Left renal pelvis (tissue), 4 donors: ENCODE measurements around the gene LCE1E. TPM values are rescaled to one million over a fixed set of nuclear protein-coding genes. Genes with fewer than 3 reads are reported as not detected.

Experiments
- DNase-seq, 4 donors: peaks; one replicate each; pipeline ENCODE4 v3.0.0-alpha.2; 2013; ENCODE audit warnings: low read depth in 4 of 4, low spot score in 3 of 4
- polyA plus RNA-seq, 4 donors: library from polyadenylated mRNA; unstranded; fragments of 120-200 nt; gene quantifications; one replicate each; pipeline ENCODE4 v1.2.1, GENCODE V29; 2013; ENCODE audit not compliant: insufficient read length in 4 of 4

The LCE1E gene
- polyA plus RNA-seq, 4 donors: not detected

DNA sequence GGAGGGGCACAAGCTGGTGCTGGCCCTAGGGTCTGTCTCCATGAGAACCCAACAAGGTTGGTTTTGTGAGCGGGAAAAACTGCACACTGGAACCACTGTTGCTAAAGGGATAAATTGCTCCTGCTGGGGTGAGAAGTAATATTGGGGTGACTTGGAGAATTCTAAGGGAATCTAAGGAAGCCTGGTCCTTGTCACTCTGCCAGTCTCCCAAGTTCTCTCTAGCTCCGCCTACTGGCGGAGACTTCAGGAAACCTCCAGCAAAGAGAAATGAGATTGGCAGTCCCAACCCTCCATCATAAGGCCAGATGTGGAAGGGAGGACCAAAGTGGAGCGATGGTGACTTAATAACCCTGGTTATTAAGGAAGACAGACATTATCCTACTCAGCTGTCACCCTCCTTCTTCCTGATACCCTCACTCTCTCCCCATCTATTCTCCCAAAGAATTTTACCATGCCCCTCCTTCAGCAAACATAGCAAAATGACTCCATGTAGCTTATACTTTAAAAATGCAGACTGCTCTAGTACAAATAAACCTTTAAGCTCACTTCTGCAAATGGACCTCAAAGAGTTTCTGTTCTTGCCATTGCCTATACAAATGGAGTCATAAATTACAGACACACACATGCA, 8.4 kb upstream of the LCE1E start:
- DNase-seq: no peak

DNA sequence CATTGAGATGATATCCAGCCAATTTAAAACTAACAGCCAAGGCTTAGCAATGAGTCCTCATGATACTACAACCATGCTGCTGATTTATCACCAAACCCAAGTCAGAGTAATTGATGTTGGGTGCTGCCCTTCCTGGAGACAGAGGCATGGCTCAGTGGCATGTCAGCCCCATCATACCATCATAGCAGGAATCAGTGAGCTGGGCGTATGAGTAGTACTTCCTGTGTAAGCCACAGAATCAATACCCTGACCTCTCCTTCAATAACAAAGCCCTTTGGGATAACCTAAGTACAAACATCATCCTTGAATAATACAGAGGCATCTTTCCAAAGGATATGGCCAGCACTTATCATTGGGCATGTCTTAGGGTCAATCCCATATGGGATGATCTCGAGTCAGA, 3.0 kb upstream of the LCE1E start:
- DNase-seq: no peak

GRCh38 chr1:152795686-152796085, 9.6 kb downstream of the LCE1E start:
- DNase-seq: no peak

DNA sequence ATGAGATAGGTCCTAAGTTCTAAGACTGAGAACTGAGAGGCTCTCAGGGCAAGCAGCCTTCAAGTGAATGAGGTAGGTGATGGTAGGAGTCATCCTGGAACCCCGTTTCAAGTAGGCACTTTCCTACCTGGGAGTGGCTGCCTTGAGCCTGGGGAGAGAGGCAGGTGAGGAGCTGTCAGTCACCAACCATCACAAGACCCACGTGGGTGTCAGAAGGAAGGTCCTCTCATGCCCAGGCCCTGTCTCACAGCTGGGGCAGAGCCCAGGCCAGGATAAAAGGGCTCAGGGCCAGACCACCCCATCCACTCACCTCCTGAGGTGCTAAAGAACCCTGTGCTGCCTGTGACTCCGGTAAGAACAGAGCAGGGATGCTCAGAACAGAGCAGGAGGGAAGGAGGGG, 10.4 kb downstream of the LCE1E start, which contains the start of gene LCE1D:
LCE1D (plus strand) TSS at position 301 of the 400 bp plus-strand sequence. CDS start 1,074 bp downstream, outside the sequence.
- no peak for DNase-seq

- no peak for DNase-seq
These were observed 15.3 kb downstream of the LCE1E start for GRCh38 chr1:152801333-152801732.

GRCh38 chr1:152806576-152806975, 20.5 kb downstream of the LCE1E start, which contains the start of gene LCE1C:
LCE1C (minus strand) TSS chr1:152806651; CDS start chr1:152805478, 1,173 bp downstream.
- no peak for DNase-seq

- no peak for DNase-seq
These were observed 25.0 kb downstream of the LCE1E start for GRCh38 chr1:152811050-152811449.

DNA sequence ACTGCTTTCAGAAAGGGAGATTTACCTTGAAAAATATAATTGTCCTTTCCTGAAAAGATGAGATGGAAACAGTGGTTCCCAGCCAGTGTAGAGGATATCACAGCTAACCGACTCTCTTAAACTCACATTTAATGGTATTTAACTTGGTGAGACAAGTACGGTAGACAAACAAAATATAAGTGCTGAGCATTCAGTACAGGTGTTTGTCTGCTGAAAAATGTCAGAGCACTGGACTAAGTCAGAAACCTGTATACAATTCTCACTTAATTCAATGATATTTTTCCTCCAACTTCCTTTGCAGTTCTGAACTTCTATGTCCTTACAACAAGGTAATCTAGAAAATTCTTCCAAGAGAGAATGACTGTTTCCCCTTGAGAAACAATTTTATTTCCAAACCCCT, 25.6 kb downstream of the LCE1E start, which contains the start of gene LCE1B:
LCE1B (plus strand) TSS at position 301 of the 400 bp plus-strand sequence. CDS start 476 bp downstream, outside the sequence.
- DNase-seq: no peak

- no peak for DNase-seq
These were observed 31.3 kb downstream of the LCE1E start for GRCh38 chr1:152817309-152817708.

DNA sequence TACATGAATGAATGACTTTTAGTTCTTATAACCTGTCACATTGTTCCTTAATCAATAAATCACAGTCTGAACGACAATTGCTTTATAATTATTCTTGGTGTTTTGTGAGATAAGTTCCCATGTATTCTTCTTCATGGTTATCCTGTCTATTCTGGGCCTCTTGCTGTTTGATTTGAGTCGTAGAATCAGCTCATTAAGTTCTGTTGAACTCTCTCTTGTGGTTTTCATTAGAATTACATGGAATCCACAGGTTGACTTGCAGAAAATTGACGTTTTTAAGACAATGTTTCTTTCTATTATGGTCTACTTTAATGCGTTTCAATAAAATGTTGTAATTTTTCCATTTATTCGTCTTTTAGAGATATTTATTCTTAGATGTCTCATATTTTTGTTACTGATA, 37.2 kb downstream of the LCE1E start:
- DNase-seq: no peak

GRCh38 chr1:152824964-152825363, 38.9 kb downstream of the LCE1E start:
- no peak for DNase-seq

- no peak for DNase-seq
These were observed 41.1 kb downstream of the LCE1E start, which contains the start of gene LCE1A for GRCh38 chr1:152827173-152827572. LCE1A (plus strand) TSS chr1:152827473; CDS start chr1:152827473, 0 bp downstream.

GRCh38 chr1:152836870-152837269, 50.8 kb downstream of the LCE1E start:
- no peak for DNase-seq

Other genes with a start within 250 kb of the LCE1E start
- not detected for gene LCE3E, start 219.5 kb upstream of the LCE1E start, polyA plus RNA-seq
- gene LCE3D, start 205.7 kb upstream of the LCE1E start, polyA plus RNA-seq: not detected
- not detected for gene LCE3C, start 186.0 kb upstream of the LCE1E start, polyA plus RNA-seq
- gene LCE3B, start 172.4 kb upstream of the LCE1E start, polyA plus RNA-seq: not detected
- not detected for gene LCE3A, start 163.2 kb upstream of the LCE1E start, polyA plus RNA-seq
- gene LCE2D, start 122.9 kb upstream of the LCE1E start, polyA plus RNA-seq: not detected
- gene LCE2C, start 111.0 kb upstream of the LCE1E start, polyA plus RNA-seq: not detected
- gene LCE2B, start 100.1 kb upstream of the LCE1E start, polyA plus RNA-seq: not detected
- gene LCE2A, start 87.9 kb upstream of the LCE1E start, polyA plus RNA-seq: not detected
- gene LCE4A, start 78.1 kb upstream of the LCE1E start, polyA plus RNA-seq: not detected
- not detected for gene KPRP, start 28.2 kb upstream of the LCE1E start, polyA plus RNA-seq
- gene LCE1F, start 11.1 kb upstream of the LCE1E start, polyA plus RNA-seq: not detected
- gene LCE1D, start 10.5 kb downstream of the LCE1E start, polyA plus RNA-seq: not detected
- gene LCE1C, start 20.4 kb downstream of the LCE1E start, polyA plus RNA-seq: not detected
- gene LCE1B, start 25.7 kb downstream of the LCE1E start, polyA plus RNA-seq: not detected
- not detected for gene LCE1A, start 41.2 kb downstream of the LCE1E start, polyA plus RNA-seq
- not detected for gene LCE6A, start 56.6 kb downstream of the LCE1E start, polyA plus RNA-seq
- gene LCE7A, start 73.7 kb downstream of the LCE1E start, polyA plus RNA-seq: not detected
- gene SMCP, start 92.1 kb downstream of the LCE1E start, polyA plus RNA-seq: not detected
- under 1 TPM in 3 of 4 donors, not detected in 1; 0.13 to 0.62 (median 0.37) TPM for gene IVL, start 122.3 kb downstream of the LCE1E start, polyA plus RNA-seq
- gene SPRR5, start 160.9 kb downstream of the LCE1E start, polyA plus RNA-seq: not detected
- not detected for gene SPRR4, start 184.4 kb downstream of the LCE1E start, polyA plus RNA-seq
- gene SPRR1A, start 197.8 kb downstream of the LCE1E start, polyA plus RNA-seq: under 1 TPM in 1 of 4 donors, not detected in 3; 0.73 TPM
- 1 to 10 TPM in 1 of 4 donors, under 1 TPM in 2, not detected in 1; 0.32 to 1.2 (median 0.63) TPM for gene SPRR3, start 215.5 kb downstream of the LCE1E start, polyA plus RNA-seq
- not detected for gene SPRR1B, start 244.9 kb downstream of the LCE1E start, polyA plus RNA-seq